HCT116 (cell line): ENCODE measurements around the gene U2AF1.
"Not testable (repeated sequence)": the region's sequence is repeated elsewhere in the genome, so short reads cannot be mapped to it uniquely, and the experiment has no call there.

Experiments used
- ATF3 ChIP-seq: IDR thresholded peaks from 2 replicates; pipeline ENCODE4 v1.6.1; 2012
- CEBPB ChIP-seq: IDR thresholded peaks from 2 replicates; pipeline ENCODE4 v1.6.1; 2012; ENCODE audit warnings: low read depth
- CTCF ChIP-seq, 3 experiments: fragments of 200-600 bp in 1 of 3; sonication (generic) in 1 of 3; IDR thresholded peaks in 2 of 3; conservative IDR thresholded peaks in 1 of 3; 2 replicates each; pipeline ENCODE4 v1.5.1; 2012 to 2017; ENCODE audit warnings: low read depth in 2 of 3, low read length in 2 of 3, antibody characterized with exemption in 1 of 3, borderline replicate concordance in 1 of 3, control low read depth in 1 of 3, mild to moderate bottlenecking in 1 of 3, mixed read lengths in 1 of 3, mixed run types in 1 of 3, moderate library complexity in 1 of 3; ENCODE audit not compliant: insufficient read depth in 1 of 3
- EZH2 ChIP-seq: fragments of 200-600 bp; sonication (generic); IDR thresholded peaks from 2 replicates; pipeline ENCODE4 v1.6.1; 2017; ENCODE audit warnings: antibody characterized with exemption, mixed run types
- JUND ChIP-seq: IDR thresholded peaks from 2 replicates; pipeline ENCODE4 v1.6.1; 2012
- MAX ChIP-seq: IDR thresholded peaks from 2 replicates; pipeline ENCODE4 v1.6.1; 2012
- POLR2A ChIP-seq: IDR thresholded peaks from 2 replicates; pipeline ENCODE4 v1.7.0; 2011; ENCODE audit warnings: borderline replicate concordance; ENCODE audit not compliant: insufficient read depth, insufficient read length; ENCODE audit errors: extremely low read depth
- POLR2AphosphoS5 ChIP-seq: IDR thresholded peaks from 2 replicates; pipeline ENCODE4 v1.6.1; 2011; ENCODE audit warnings: mild to moderate bottlenecking, low read depth, low read length, moderate library complexity
- RAD21 ChIP-seq: IDR thresholded peaks from 2 replicates; pipeline ENCODE4 v1.6.1; 2012; ENCODE audit warnings: low read depth, mild to moderate bottlenecking
- SIN3A ChIP-seq: IDR thresholded peaks from 2 replicates; pipeline ENCODE4 v1.6.1; 2012; ENCODE audit warnings: low read depth
- SP1 ChIP-seq: IDR thresholded peaks from 2 replicates; pipeline ENCODE4 v1.6.1; 2012; ENCODE audit warnings: low read depth
- TCF7L2 ChIP-seq: IDR thresholded peaks from 2 replicates; pipeline ENCODE4 v1.7.0; 2011; ENCODE audit warnings: borderline replicate concordance, inconsistent platforms; ENCODE audit not compliant: insufficient read depth, insufficient read length; ENCODE audit errors: extremely low read depth
- YY1 ChIP-seq: IDR thresholded peaks from 2 replicates; pipeline ENCODE4 v1.6.1; 2011; ENCODE audit warnings: low read length, low read depth, moderate library complexity, mild to moderate bottlenecking; ENCODE audit not compliant: insufficient replicate concordance; ENCODE audit errors: extremely low read depth

GRCh38 chr21:43108177-43108576 is 807 bp upstream of the U2AF1 start:
- not testable (repeated sequence) for TF ChIP-seq SIN3A; SP1; CTCF (IDR thresholded peaks at IDR 0.05 in 2 of 3, conservative IDR thresholded peaks at IDR 0.05 in 1 of 3; ENCODE audit: borderline replicate concordance in 1 of 3, insufficient read depth in 1 of 3, low read depth in 2 of 3, low read length in 2 of 3); ATF3; EZH2; RAD21; MAX; POLR2AphosphoS5; TCF7L2; YY1; POLR2A; JUND; CEBPB
